Skeletal muscle tissue (tissue), 4 donors: ENCODE results near the gene TMEM59. TPM values are rescaled to one million over a fixed set of nuclear protein-coding genes. Genes with fewer than 3 reads are reported as not detected.
"Not testable (repeated sequence)": the region's sequence is repeated elsewhere in the genome, so short reads cannot be mapped to it uniquely, and the experiment has no call there.

Experiments
- H3K27ac ChIP-seq: one replicate; pipeline ENCODE4 v1.7.0; 2013; ENCODE audit warnings: mild to moderate bottlenecking, low read depth, low read length, inconsistent platforms
- H3K27me3 ChIP-seq, 3 donors: one replicate each; pipeline ENCODE4 v1.7.0; 2013; ENCODE audit warnings: low read length in 3 of 3; ENCODE audit not compliant: control insufficient read depth in 3 of 3, insufficient read depth in 3 of 3
- H3K36me3 ChIP-seq, 3 donors: one replicate each; pipeline ENCODE4 v1.7.0; 2013; ENCODE audit warnings: low read length in 3 of 3; ENCODE audit not compliant: control insufficient read depth in 3 of 3, insufficient read depth in 3 of 3
- H3K4me1 ChIP-seq, 3 donors: one replicate each; pipeline ENCODE4 v1.7.0; 2013; ENCODE audit warnings: low read length in 3 of 3, mild to moderate bottlenecking in 3 of 3; ENCODE audit not compliant: control insufficient read depth in 3 of 3, insufficient read depth in 3 of 3
- H3K4me3 ChIP-seq, 3 donors: one replicate each; pipeline ENCODE4 v1.7.0; 2013; ENCODE audit warnings: low read length in 3 of 3
- H3K9ac ChIP-seq, 3 donors: one replicate each; pipeline ENCODE4 v1.7.0; 2013; ENCODE audit warnings: low read length in 3 of 3, mild to moderate bottlenecking in 3 of 3, moderate library complexity in 2 of 3, low read depth in 1 of 3
- H3K9me3 ChIP-seq, 3 donors: one replicate each; pipeline ENCODE4 v1.7.0; 2013; ENCODE audit warnings: low read length in 3 of 3; ENCODE audit not compliant: control insufficient read depth in 3 of 3
- total RNA-seq: library from RNA; depleted of rRNA; stranded (reverse); fragments of >200 nt; gene quantifications from one replicate; pipeline ENCODE4 v1.2.3, GENCODE V29; 2014
- donor health status: Osteomylitis.

The TMEM59 gene
- total RNA-seq, 1 donor from 2014 or later: 81.4 TPM

- H3K9me3 ChIP-seq, H3K4me1 ChIP-seq, H3K9ac ChIP-seq: not testable (repeated sequence)
These were observed 49.1 kb downstream of the TMEM59 start for GRCh38 chr1:54003750-54004480.

GRCh38 chr1:54003249-54003646 lies 49.8 kb downstream of the TMEM59 start:
- H3K4me3 ChIP-seq: no peak overlapping the region

More at GRCh38 chr1:54003750-54004480, 49.1 kb downstream of the TMEM59 start:
- H3K27ac ChIP-seq, H3K36me3 ChIP-seq, H3K27me3 ChIP-seq, H3K4me3 ChIP-seq: not testable (repeated sequence)

GRCh38 chr1:54002544-54003248 lies 50.3 kb downstream of the TMEM59 start:
- H3K4me1 ChIP-seq: no peaks in the 10 kb centered on the region
- no peaks in the 10 kb centered on the region for H3K36me3 ChIP-seq
- no peaks in the 10 kb centered on the region for H3K9me3 ChIP-seq
- no peak overlapping the region for H3K4me3 ChIP-seq
- no peak overlapping the region for H3K9ac ChIP-seq
- H3K27ac ChIP-seq: no peak overlapping the region
- H3K27me3 ChIP-seq: peaks cover 0 to 6% (median 2%) of the 10 kb centered on the region in 3 donors

More at GRCh38 chr1:54003249-54003646, 49.8 kb downstream of the TMEM59 start:
- no peaks in the 10 kb centered on the region for H3K36me3 ChIP-seq
- no peaks in the 10 kb centered on the region for H3K4me1 ChIP-seq
- no peaks in the 10 kb centered on the region for H3K9me3 ChIP-seq
- H3K9ac ChIP-seq: no peak overlapping the region
- no peak overlapping the region for H3K27ac ChIP-seq
- peaks cover 0 to 8% (median 2%) of the 10 kb centered on the region in 3 donors for H3K27me3 ChIP-seq

GRCh38 chr1:54001591-54001990 lies 51.4 kb downstream of the TMEM59 start:
- Histone ChIP-seq H3K9ac (no peak overlapping the region), H3K4me1 (no peaks in the 10 kb centered on the region), H3K27me3 (peaks cover 0 to 5% (median 2%) of the 10 kb centered on the region in 3 donors), H3K4me3 (no peak overlapping the region), H3K9me3 (no peaks in the 10 kb centered on the region), H3K36me3 (no peaks in the 10 kb centered on the region), H3K27ac (no peak overlapping the region)

GRCh38 chr1:53999920-54000319 lies 53.1 kb downstream of the TMEM59 start:
- H3K36me3 ChIP-seq: no peaks in the 10 kb centered on the region
- no peaks in the 10 kb centered on the region for H3K4me1 ChIP-seq
- H3K9ac ChIP-seq: no peak overlapping the region
- no peak overlapping the region for H3K4me3 ChIP-seq
- H3K27ac ChIP-seq: no peak overlapping the region
- peaks cover 0 to 2% (median 0%) of the 10 kb centered on the region in 3 donors for H3K27me3 ChIP-seq
- H3K9me3 ChIP-seq: no peaks in the 10 kb centered on the region

- Histone ChIP-seq H3K9ac (no peak overlapping the region), H3K27ac (no peak overlapping the region), H3K4me3 (no peak overlapping the region), H3K4me1 (no peaks in the 10 kb centered on the region), H3K36me3 (no peaks in the 10 kb centered on the region), H3K9me3 (no peaks in the 10 kb centered on the region), H3K27me3 (peaks cover 0 to 2% (median 0%) of the 10 kb centered on the region in 3 donors)
These were observed 54.8 kb downstream of the TMEM59 start for GRCh38 chr1:53998223-53998622.

GRCh38 chr1:53995683-53996082 lies 57.3 kb downstream of the TMEM59 start:
- Histone ChIP-seq H3K36me3 (no peaks in the 10 kb centered on the region), H3K9ac (no peak overlapping the region), H3K27ac (no peak overlapping the region), H3K9me3 (no peaks in the 10 kb centered on the region), H3K27me3 (no peaks in the 10 kb centered on the region), H3K4me1 (no peaks in the 10 kb centered on the region), H3K4me3 (no peak overlapping the region)

GRCh38 chr1:53994516-53994915 lies 58.5 kb downstream of the TMEM59 start:
- H3K4me1 ChIP-seq, H3K36me3 ChIP-seq, H3K27ac ChIP-seq, H3K9ac ChIP-seq, H3K9me3 ChIP-seq, H3K4me3 ChIP-seq, H3K27me3 ChIP-seq: not testable (repeated sequence)

- Histone ChIP-seq H3K4me1 (no peaks in the 10 kb centered on the region), H3K27me3 (no peaks in the 10 kb centered on the region), H3K36me3 (no peaks in the 10 kb centered on the region), H3K9ac (no peak overlapping the region), H3K4me3 (no peak overlapping the region), H3K27ac (no peak overlapping the region), H3K9me3 (no peaks in the 10 kb centered on the region)
These were observed 60.7 kb downstream of the TMEM59 start for GRCh38 chr1:53992085-53992874.

- Histone ChIP-seq H3K9ac (no peak overlapping the region), H3K27ac (no peak overlapping the region), H3K9me3 (no peaks in the 10 kb centered on the region), H3K27me3 (no peaks in the 10 kb centered on the region), H3K4me1 (no peaks in the 10 kb centered on the region), H3K4me3 (no peak overlapping the region), H3K36me3 (no peaks in the 10 kb centered on the region)
These were observed 65.1 kb downstream of the TMEM59 start for GRCh38 chr1:53987880-53988279.
